ENCODE measurements around the gene LMAN2L. TPM values are rescaled to one million over a fixed set of nuclear protein-coding genes. Genes with fewer than 3 reads are reported as not detected.

LMAN2L gene
- total and polyA plus RNA-seq, 2 of the 8 experiments (the other 6 are each of a cell fraction or from before 2014, with no cell fraction given) = 14.3 to 17.6 TPM

GRCh38 chr2:96700086-96700485 lies 39.8 kb downstream of the LMAN2L start (continued):
- TF ChIP-seq CHD7 (IDR thresholded peaks at IDR 0.05; ENCODE audit: insufficient replicate concordance, low read length) (no peak), CHD2 (IDR thresholded peaks at IDR 0.05; ENCODE audit: low read length) (no peak), ATF3 (IDR thresholded peaks at IDR 0.05; ENCODE audit: insufficient read depth, low read depth, low read length) (no peak), JUND (IDR thresholded peaks at IDR 0.05; ENCODE audit: low read length) (no peak), MAFK (IDR thresholded peaks at IDR 0.05; ENCODE audit: low read depth, low read length) (no peak), CTBP2 (IDR thresholded peaks at IDR 0.05; ENCODE audit: borderline replicate concordance, insufficient read depth, insufficient read length, low read length) (no peak), JUN (IDR thresholded peaks at IDR 0.05; ENCODE audit: low read depth, low read length) (no peak), NRF1 (IDR thresholded peaks at IDR 0.05; ENCODE audit: low read depth, low read length) (no peak), TCF12 (IDR thresholded peaks at IDR 0.05; ENCODE audit: low read depth, low read length) (no peak), MAX (IDR thresholded peaks at IDR 0.05) (no peak), KDM1A (IDR thresholded peaks at IDR 0.05; ENCODE audit: borderline replicate concordance, low read length) (no peak), SP2 (IDR thresholded peaks at IDR 0.05; ENCODE audit: low read length) (no peak)

Data from H1 (cell line).